ACC112 (cell line): Measurements from ENCODE around the gene IL21R.

Experiments used
- H2AFZ ChIP-seq: fragments of 200-600 bp; sonication (generic); one replicate; pipeline ENCODE4 v1.6.0; 2017; ENCODE audit warnings: antibody characterized with exemption, low read length; ENCODE audit not compliant: unreplicated experiment
- H3K27ac ChIP-seq: fragments of 200-600 bp; sonication (generic); 2 replicates; pipeline ENCODE4 v1.5.1; 2014; ENCODE audit warnings: low read depth, mild to moderate bottlenecking, antibody characterized with exemption, low read length, moderate library complexity
- H3K27me3 ChIP-seq: fragments of 200-600 bp; sonication (generic); 2 replicates; pipeline ENCODE4 v1.6.1; 2014; ENCODE audit warnings: mild to moderate bottlenecking, antibody characterized with exemption, low read length, moderate library complexity, mixed read lengths; ENCODE audit not compliant: insufficient read depth
- H3K36me3 ChIP-seq: fragments of 200-600 bp; sonication (generic); 2 replicates; pipeline ENCODE4 v1.6.1; 2016; ENCODE audit warnings: mild to moderate bottlenecking, antibody characterized with exemption, low read length, moderate library complexity, mixed read lengths; ENCODE audit not compliant: insufficient read depth
- H3K4me1 ChIP-seq: fragments of 200-600 bp; sonication (generic); one replicate; pipeline ENCODE4 v1.6.1; 2016; ENCODE audit warnings: low read length, mixed read lengths; ENCODE audit not compliant: insufficient read depth, unreplicated experiment, control insufficient read depth
- H3K4me3 ChIP-seq: fragments of 200-600 bp; sonication (generic); 2 replicates; pipeline ENCODE4 v1.5.1; 2014; ENCODE audit warnings: mild to moderate bottlenecking, low read depth, low read length
- H3K79me2 ChIP-seq: fragments of 200-600 bp; sonication (generic); one replicate; pipeline ENCODE4 v1.6.0; 2016; ENCODE audit warnings: low read length; ENCODE audit not compliant: control insufficient read depth, unreplicated experiment, insufficient read depth

Gene IL21R

GRCh38 chr16:27364493-27365141 lies 37.4 kb upstream of the IL21R start:
- Histone ChIP-seq H3K36me3 (peaks cover 3% of the 10 kb centered on the region; the same call in 1 of the 2 replicates), H2AFZ (no peak overlapping the region), H3K4me1 (peaks cover 28% of the 10 kb centered on the region), H3K79me2 (no peaks in the 10 kb centered on the region), H3K27me3 (no peaks in the 10 kb centered on the region), H3K27ac (peak overlapping the region; percentile 65; the same call in 1 of the 2 replicates), H3K4me3 (no peak overlapping the region)

GRCh38 chr16:27365142-27366089 lies 36.6 kb upstream of the IL21R start:
- Histone ChIP-seq H3K27ac (peak overlapping the region; percentile 65), H2AFZ (no peak overlapping the region), H3K4me1 (peaks cover 28% of the 10 kb centered on the region), H3K4me3 (no peak overlapping the region), H3K36me3 (no peaks in the 10 kb centered on the region), H3K79me2 (no peaks in the 10 kb centered on the region), H3K27me3 (no peaks in the 10 kb centered on the region)

- Histone ChIP-seq H3K27me3 (no peaks in the 10 kb centered on the region), H2AFZ (no peak overlapping the region), H3K27ac (peak overlapping the region; percentile 65; the same call in 1 of the 2 replicates), H3K4me3 (no peak overlapping the region), H3K36me3 (no peaks in the 10 kb centered on the region), H3K4me1 (peaks cover 28% of the 10 kb centered on the region), H3K79me2 (no peaks in the 10 kb centered on the region)
Observed at GRCh38 chr16:27366687-27367460, 35.1 kb upstream of the IL21R start.

GRCh38 chr16:27367461-27368357 lies 34.3 kb upstream of the IL21R start:
- no peaks in the 10 kb centered on the region for H3K27me3 ChIP-seq
- H3K36me3 ChIP-seq, result no peaks in the 10 kb centered on the region
- no peaks in the 10 kb centered on the region for H3K79me2 ChIP-seq
- H3K4me1 ChIP-seq, result peaks cover 28% of the 10 kb centered on the region
- peak overlapping the region; percentile 52 for H3K4me3 ChIP-seq
- peak overlapping the region; percentile 65 for H3K27ac ChIP-seq
- peak overlapping the region; percentile 90 for H2AFZ ChIP-seq

GRCh38 chr16:27368358-27368722 lies 33.6 kb upstream of the IL21R start:
- Histone ChIP-seq H3K4me1 (peaks cover 28% of the 10 kb centered on the region), H2AFZ (no peak overlapping the region), H3K36me3 (no peaks in the 10 kb centered on the region), H3K27me3 (no peaks in the 10 kb centered on the region), H3K27ac (no peak overlapping the region), H3K79me2 (no peaks in the 10 kb centered on the region), H3K4me3 (no peak overlapping the region)

GRCh38 chr16:27369806-27370205 lies 32.2 kb upstream of the IL21R start:
- H3K36me3 ChIP-seq, result no peaks in the 10 kb centered on the region
- no peaks in the 10 kb centered on the region for H3K79me2 ChIP-seq
- no peaks in the 10 kb centered on the region for H3K27me3 ChIP-seq
- H2AFZ ChIP-seq, result no peak overlapping the region
- H3K4me3 ChIP-seq, result no peak overlapping the region
- H3K27ac ChIP-seq, result no peak overlapping the region
- peaks cover 22% of the 10 kb centered on the region for H3K4me1 ChIP-seq

GRCh38 chr16:27370318-27370717 lies 31.7 kb upstream of the IL21R start:
- H3K4me1 ChIP-seq, result peaks cover 18% of the 10 kb centered on the region
- H3K27me3 ChIP-seq, result no peaks in the 10 kb centered on the region
- no peaks in the 10 kb centered on the region for H3K36me3 ChIP-seq
- H3K4me3 ChIP-seq, result no peak overlapping the region
- H3K79me2 ChIP-seq, result no peaks in the 10 kb centered on the region
- no peak overlapping the region for H3K27ac ChIP-seq
- H2AFZ ChIP-seq, result no peak overlapping the region

- Histone ChIP-seq H3K79me2 (no peaks in the 10 kb centered on the region), H3K27ac (no peak overlapping the region), H3K4me3 (no peak overlapping the region), H2AFZ (no peak overlapping the region), H3K27me3 (no peaks in the 10 kb centered on the region), H3K4me1 (no peaks in the 10 kb centered on the region), H3K36me3 (no peaks in the 10 kb centered on the region)
Observed at GRCh38 chr16:27373312-27373711, 28.7 kb upstream of the IL21R start.

GRCh38 chr16:27374221-27374803 lies 27.7 kb upstream of the IL21R start:
- Histone ChIP-seq H3K79me2 (no peaks in the 10 kb centered on the region), H3K4me3 (no peak overlapping the region), H3K36me3 (no peaks in the 10 kb centered on the region), H2AFZ (no peak overlapping the region), H3K27me3 (no peaks in the 10 kb centered on the region), H3K27ac (no peak overlapping the region), H3K4me1 (no peaks in the 10 kb centered on the region)
